Iris pigment epithelial cell (primary cell): ENCODE results near the gene MFSD12.
"Not testable (repeated sequence)": the region's sequence is repeated elsewhere in the genome, so short reads cannot be mapped to it uniquely, and the experiment has no call there.

Experiments used
- DNase-seq: peaks from one replicate; pipeline ENCODE4 v3.0.0-alpha.2; 2011; ENCODE audit warnings: low read depth

The MFSD12 gene

DNA sequence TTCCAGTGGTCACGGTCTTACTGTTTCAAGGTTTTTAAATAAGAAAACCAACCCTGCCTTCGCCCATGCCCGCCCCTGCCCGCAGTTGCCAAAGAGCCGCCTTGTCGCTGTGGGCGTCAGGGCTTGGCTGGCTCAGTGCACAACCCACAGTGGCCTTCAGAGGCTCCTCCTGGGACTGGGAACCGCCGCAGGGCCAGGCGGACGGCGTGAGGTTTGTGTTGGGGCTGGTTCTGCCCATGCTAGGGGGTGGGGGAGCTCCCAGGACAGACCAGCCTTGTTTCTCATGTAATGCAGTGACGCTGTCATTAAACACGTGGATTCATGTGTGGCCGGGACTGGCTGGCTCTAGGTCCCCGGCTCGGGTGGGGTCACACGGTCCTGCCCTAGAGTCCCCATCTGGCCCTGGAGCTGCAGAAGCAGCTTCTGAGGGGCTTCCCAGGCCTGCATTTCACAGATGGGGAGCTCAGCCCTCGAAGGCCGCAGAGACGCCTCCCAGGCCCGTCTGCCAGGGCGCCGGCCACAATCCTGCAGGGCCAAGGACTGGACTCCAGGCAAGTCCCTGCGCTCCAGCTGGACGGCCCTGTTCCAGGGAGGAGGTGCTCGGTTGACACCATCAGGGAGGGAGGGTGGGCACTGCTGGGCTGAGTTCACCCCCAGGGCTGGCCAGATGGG, 20.8 kb downstream of the MFSD12 start:
- no peak for DNase-seq

DNA sequence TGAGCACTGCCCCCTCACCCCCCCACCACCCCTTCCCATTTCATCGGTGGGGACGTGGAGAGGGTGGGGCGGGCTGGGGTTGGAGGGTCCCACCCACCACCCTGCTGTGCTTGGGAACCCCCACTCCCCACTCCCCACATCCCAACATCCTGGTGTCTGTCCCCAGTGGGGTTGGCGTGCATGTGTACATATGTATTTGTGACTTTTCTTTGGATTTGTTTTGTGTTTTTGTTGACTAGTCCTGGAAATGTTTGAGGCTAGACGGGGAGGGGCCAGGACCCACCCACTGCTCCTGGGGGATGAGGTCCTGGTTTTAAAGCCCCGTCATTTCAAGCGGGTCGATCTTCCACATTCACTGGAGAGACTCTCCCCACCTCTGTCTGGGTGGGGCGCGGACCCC, 21.4 kb downstream of the MFSD12 start:
- no peak for DNase-seq

DNA sequence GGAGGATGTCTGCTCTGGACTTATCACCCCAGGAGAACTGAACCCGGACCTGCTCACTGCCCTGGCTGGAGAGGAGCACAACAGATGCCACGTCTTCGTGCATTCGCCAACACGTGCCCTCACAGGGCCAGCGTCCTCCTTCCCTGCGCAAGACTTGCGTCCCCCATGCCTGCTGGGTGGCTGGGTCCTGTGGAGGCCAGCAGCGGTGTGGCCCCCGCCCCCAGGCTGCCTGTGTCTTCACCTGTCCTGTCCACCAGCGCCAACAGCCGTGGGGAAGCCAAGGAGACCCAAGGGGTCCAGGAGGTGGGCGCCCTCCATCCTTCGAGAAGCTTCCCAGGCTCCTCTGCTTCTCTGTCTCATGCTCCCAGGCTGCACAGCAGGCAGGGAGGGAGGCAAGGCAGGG, 21.8 kb downstream of the MFSD12 start:
- no peak for DNase-seq

DNA sequence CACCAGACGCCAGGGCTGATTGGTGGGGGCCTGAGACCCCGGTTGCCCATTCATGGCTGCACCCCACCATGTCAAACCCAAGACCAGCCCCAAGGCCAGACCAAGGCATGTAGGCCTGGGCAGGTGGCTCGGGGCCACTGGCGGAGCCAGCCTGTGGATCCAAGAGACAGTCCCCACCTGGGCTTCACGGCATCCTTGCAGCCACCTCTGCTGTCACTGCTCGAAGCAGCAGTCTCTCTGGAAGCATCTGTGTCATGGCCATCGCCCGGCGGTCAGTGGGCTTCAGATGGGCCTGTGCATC, 22.2 kb downstream of the MFSD12 start:
- DNase-seq: no peak

DNA sequence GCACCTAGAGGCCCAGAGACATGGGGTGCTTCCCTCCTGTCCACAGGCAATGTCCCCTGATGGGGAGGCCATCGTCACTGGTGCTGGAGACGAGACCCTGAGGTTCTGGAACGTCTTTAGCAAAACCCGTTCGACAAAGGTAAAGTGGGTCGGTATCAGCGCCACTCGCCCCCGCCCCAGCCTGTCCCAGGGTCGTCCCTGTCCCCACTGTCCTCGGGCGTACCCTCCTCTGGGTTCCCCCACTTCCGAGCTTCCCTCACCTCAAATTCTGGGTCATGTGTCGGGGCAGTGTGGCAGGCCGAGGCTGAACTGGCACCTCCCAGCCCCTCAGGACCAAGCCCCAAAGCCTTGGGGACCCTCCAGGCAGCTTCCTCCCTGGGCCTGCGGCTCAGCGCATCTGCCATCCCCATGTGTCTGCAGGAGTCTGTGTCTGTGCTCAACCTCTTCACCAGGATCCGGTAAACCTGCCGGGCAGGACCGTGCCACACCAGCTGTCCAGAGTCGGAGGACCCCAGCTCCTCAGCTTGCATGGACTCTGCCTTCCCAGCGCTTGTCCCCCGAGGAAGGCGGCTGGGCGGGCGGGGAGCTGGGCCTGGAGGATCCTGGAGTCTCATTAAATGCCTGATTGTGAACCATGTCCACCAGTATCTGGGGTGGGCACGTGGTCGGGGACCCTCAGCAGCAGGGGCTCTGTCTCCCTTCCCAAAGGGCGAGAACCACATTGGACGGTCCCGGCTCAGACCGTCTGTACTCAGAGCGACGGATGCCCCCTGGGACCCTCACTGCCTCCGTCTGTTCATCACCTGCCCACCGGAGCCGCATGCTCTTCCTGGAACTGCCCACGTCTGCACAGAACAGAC, 22.8 kb downstream of the MFSD12 start:
- no peak for DNase-seq

DNA sequence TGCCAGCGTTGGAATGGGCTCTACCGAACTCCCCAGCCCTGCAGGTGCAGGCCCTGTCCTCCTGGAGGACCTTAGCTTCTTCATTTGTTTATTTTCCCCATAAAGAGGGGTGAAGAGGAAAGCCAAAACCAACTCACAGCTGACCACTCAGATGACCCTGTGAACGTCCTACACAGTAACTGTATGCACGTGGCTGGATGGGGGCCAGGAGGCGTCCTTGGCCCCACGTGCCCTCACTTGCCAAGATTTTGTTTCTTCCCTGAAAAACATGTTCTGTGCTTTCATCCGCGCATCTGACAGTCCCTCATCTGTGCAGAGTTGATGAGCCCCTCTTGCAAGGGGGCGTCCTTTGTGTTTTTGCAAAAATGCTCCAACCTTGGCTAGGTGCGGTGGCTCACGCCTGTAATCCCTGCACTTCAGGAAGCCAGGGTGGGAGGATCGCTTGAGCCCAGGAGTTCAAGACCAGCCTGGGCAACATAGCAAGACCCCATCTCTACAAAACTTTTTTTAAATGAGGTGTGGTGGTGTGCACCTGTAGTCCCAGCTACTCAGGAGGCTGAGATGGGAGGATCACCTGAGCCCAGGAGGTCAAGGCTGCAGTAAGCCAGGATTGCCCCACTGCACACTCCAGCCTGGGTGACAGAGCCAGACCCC, 23.7 kb downstream of the MFSD12 start:
- no peak for DNase-seq

DNA sequence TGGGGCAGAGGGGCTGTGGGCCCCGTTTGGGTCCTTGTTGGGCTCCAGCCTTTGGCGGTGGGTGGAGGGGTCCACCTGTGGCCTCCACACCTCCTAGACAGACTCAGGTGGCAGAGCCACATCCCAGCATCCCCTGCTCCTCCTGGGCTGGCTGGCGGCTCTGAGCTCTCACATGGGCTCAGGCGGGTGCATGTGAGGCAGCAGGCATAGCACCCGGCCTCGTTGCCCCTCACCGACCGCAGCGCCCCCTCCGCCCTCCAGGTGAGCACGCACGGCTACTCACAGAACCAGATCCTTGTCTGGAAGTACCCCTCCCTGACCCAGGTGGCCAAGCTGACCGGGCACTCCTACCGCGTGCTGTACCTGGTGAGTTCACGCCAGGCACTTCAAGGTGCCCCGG, 24.4 kb downstream of the MFSD12 start:
- no peak for DNase-seq

DNA sequence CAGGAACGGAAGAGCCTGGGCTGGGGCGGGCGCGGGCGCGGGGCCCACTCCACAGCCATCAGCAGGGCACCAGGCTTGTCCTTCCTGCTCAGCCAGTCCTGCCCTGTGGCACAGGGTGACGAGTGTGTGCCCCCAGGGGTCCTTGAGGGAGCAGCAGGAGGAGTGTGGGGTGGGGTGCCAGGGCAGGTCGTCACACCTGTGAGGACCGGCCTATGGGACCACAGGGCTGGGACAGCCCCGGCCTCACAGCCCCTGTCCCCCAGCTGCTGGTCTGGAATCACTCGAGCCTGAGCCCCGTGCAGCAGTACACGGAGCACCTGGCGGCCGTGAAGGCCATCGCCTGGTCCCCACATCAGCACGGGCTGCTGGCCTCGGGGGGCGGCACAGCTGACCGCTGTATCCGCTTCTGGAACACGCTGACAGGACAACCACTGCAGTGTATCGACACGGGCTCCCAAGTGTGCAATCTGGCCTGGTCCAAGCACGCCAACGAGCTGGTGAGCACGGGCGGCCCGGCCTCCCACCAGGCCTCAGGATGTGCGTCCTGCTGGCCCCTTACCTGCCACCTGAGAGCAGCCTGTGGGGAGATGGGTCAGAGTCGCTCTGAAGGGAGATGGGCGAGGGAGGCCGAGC, 25.1 kb downstream of the MFSD12 start:
- DNase-seq: no peak

DNA sequence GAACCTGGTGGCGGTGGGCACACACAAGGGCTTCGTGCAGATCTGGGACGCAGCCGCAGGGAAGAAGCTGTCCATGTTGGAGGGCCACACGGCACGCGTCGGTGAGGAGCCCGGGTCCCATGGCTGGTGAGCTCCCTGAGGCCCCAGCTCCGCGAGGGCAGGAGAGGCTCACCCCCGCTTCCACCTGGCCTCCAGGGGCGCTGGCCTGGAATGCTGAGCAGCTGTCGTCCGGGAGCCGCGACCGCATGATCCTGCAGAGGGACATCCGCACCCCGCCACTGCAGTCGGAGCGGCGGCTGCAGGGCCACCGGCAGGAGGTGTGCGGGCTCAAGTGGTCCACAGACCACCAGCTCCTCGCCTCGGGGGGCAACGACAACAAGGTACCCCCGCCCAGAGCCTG, 25.7 kb downstream of the MFSD12 start:
- no peak for DNase-seq

DNA sequence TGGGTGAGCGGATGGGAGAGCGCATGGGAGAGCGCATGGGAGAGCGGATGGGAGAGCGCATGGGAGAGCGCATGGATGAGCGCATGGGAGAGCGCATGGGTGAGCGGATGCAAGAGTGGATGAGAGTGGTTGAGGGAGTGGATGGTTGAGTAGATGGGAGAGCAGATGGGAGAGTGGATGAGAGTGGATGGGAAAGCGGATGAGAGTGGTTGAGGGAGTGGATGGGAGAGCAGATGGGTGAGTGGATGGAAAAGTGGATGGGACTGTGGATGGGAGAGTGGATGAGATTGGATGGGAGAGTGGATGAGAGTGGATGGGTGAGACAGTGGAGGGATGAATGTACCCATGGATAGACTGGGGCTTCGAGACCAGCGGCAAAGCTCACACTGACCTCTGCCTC, 27.0 kb downstream of the MFSD12 start:
- DNase-seq: no peak

DNA sequence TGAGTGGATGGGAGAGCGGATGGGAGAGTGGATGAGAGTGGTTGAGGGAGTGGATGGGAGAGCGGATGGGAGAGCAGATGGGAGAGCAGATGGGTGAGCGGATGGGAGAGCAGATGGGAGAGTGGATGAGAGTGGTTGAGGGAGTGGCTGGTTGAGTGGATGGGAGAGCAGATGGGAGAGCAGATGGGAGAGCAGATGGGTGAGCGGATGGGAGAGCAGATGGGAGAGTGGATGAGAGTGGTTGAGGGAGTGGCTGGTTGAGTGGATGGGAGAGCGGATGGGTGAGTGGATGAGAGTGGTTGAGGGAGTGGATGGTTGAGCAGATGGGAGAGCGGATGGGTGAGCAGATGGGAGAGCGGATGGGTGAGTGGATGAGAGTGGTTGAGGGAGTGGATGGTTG, 28.1 kb downstream of the MFSD12 start:
- not testable (repeated sequence) for DNase-seq

DNA sequence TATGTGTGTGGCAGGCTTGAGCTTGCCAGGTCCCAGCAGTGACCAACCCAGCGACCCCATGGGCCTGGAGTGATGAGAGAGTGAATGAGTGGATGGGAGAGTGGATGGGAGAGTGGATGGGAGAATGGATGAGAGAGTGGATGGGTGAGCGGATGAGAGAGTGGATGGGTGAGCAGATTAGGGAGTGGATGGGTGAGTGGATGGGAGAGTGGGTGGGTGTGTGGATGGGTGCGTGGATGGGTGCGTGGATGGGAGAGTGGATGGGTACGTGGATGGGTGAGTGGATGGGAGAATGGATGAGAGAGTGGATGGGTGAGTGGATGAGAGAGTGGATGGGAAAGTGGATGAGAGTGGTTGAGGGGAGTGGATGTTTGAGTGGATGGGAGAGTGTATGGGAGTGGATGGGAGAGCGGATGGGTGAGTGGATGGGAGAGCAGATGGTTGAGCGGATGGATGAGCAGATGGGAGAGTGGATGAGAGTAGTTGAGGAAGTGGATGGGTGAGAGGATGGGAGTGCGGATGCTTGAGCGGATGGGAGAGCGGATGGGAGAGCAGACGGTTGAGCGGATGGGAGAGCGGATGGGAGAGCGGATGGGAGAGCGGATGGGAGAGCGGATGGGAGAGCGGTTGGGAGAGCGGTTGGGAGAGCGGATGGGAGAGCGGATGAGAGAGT, 28.7 kb downstream of the MFSD12 start:
- no peak for DNase-seq

DNA sequence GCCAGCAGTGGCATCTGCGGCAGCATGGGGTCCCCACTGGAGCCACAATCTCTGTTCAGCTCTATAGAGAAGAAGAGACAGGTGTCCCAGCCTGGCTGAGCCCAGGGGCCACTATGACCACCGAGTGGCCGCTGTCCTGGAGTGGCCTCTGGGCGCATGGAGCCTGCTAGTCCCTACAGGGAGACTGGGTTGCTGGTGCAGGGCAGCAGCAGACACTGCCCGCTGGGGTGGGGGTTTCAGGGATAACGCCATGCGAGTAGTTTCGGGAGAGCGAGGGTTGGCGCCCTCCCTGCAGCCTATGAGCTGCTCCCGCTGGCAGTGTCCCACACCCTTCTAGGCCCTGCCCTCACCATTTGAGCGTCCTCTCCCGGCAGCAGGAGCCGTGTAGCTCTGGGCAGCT, 29.3 kb downstream of the MFSD12 start:
- no peak for DNase-seq

DNA sequence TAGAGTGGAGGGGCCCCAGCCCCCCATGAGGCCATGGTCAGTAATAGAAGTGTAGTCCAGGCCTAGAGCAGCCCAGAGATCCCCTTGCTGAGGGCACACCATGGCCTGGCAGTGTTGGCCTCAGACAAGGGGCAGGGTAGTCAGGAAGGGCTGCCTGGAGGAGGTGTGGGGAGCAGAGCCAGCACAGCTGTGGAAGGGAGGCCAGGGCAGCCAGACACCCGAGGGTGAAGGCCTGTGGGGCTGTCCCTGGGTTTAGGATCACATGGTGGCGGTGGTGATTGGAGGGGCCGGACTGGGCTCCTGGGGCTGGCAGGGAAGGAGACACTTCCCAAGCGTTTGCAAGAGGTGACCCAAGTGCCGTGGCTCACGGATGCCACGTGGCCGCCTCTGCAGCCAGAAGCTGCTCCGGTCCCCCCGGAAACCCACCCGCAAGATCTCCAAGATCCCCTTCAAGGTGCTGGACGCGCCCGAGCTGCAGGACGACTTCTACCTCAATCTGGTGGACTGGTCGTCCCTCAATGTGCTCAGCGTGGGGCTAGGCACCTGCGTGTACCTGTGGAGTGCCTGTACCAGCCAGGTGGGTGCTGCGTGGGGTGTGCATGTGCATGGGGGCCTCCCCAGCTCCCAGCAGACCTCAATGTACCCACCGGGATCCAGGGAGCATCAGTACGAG, 30.0 kb downstream of the MFSD12 start:
- DNase-seq: no peak

DNA sequence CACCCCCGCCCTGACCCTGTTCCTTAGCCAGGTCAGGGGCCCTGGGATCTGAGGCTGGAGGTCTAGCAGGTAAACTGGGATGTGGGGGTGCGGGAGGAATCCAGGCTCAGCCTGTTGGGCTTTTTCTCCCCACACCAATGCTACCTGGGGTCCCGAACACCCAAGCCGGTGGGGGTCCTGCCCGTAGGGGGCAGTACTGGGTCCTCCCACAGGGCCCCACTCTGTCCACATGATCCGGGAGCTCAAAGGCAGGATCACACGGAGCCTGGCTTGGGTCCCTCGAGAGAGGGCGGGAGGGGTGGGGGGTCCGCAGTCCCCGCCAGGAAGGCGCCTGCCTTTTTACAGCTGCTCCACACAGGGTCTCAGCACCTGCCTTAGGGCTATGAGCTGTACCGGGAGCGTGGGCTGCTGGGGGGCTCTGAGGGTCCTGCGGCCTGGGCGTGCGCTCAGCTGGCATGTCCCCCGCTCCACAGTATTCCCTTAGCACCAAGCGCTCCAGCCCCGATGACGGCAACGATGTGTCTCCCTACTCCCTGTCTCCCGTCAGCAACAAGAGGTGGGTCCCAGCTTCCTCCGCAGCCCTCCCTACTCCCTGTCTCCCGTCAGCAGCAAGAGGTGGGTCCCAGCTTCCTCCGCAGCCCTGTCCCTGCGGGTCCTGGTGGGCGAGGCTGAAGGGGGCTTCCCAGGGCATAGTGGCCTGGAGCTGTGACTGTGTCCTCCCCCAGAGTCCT, 30.7 kb downstream of the MFSD12 start:
- no peak for DNase-seq

DNA sequence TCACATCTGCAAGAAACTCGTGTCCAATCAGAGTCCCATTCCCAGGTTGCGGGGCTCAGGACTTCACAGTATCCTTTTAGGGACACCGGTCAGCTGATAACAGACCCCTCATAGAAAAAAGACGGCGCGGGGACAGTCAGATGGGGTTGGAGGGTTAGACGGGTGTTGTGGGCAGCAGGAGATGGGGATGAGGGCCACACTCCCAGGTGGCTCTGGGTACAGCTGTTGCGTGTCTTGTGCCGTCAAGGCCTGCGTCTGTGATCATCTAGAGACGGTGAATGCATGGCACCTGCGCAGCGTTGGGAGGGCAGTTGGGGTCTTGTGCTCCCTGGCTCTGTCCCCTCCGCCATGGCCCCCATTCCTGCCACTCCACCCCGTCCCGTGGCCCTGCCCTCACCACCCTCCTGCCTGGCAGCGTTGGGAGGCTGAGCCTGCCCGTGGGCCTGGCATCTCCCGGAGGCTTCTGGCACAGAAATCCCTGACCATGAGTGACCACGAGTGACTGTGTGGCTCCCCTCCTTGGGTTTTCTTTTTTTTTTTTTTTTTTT, 32.4 kb downstream of the MFSD12 start:
- DNase-seq: no peak

DNA sequence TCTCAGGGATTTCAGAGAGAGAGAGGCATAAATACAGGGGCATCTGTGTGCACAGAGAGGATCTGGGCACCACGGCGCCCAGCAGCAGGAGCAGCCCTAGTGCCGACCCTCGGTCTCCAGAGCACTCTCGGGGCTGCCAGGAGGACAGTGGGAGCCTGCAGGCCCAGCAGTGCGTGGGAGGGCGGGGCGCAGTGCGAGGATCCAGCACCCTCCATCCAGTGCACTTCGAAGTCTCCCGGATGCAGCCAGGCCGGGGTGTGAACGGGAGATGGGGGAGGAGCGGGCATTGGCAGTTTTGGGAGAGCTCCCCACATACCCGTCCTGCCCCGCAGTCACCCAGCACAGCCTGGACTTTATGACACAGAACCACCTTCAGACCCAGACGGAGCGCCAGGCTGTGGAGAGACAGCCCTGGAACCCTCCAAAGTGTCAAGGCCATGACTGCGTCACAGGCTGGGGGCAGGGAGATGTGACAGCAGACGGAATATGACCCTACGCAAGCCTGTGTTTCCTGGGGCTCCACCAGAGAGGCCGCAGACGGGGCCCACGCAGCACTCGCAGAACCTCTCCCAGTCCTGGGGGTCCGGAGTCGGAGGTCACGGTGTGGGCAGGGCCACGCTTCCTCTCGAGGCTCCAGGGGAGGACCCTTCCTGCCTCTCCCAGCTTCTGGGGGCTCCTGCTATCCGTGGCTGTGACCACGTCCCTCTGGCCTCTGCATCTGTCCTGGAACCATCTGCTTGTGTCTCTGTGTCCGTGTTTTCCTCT, 33.1 kb downstream of the MFSD12 start:
- no peak for DNase-seq

DNA sequence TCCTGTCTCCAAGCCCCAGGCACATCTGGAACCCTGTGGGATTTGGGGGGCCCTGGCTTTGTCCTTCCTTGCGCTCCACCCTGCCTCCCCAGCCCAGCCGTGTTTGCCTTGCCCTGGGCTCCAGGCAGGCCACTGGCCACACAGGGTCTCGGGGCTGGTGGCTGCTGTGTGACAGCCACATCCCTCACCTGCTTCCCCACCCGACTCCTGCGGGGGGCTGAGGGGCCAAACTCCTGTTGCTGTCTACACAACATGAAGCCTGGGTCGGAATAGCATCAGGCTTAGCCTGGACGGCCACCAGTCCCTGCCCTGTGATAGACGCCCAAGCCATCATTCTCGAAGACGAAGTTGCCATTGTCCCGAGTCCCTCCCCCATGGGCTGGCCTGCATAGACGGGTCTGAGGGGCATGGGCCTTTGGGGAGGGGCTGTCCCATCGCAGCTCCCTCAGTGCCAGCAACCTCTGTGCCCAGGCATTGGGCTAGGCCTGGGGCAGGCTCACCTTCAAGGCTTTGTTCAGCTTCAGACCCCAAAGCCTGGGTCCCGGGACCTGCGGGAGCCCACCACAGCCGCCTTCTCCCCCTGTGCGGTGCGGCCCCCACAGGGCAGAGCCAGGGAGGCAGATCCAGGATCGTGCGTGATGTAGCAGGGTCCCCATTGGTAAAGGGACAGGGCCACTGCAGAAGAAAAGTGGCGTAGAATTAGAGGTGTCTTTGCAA, 33.9 kb downstream of the MFSD12 start:
- no peak for DNase-seq
